ENCODE results near the gene TULP1.

GRCh38 chr6:35477028-35477427 lies 35.7 kb downstream of the TULP1 start:
- TF ChIP-seq EZH2phosphoT487 (IDR thresholded peaks at IDR 0.05; ENCODE audit: insufficient read depth, low read depth) (no peak), EZH2 (IDR thresholded peaks at IDR 0.05; ENCODE audit: insufficient read depth, poor library complexity, severe bottlenecking) (no peak)
